HUES6 (cell line): ENCODE data around the gene SETDB2.

Experiments
- H3K27ac ChIP-seq: 2 replicates; pipeline ENCODE4 v1.7.0; 2013; ENCODE audit warnings: low read depth, mild to moderate bottlenecking, low read length, inconsistent platforms
- H3K27me3 ChIP-seq: 2 replicates; pipeline ENCODE4 v1.6.1; 2013; ENCODE audit warnings: low read length; ENCODE audit not compliant: control insufficient read depth, insufficient read depth
- H3K36me3 ChIP-seq: 2 replicates; pipeline ENCODE4 v1.6.1; 2013; ENCODE audit warnings: low read length; ENCODE audit not compliant: control insufficient read depth, insufficient read depth
- H3K4me1 ChIP-seq: 2 replicates; pipeline ENCODE4 v1.6.1; 2013; ENCODE audit warnings: low read length; ENCODE audit not compliant: control insufficient read depth, insufficient read depth
- H3K4me3 ChIP-seq: 2 replicates; pipeline ENCODE4 v1.5.1; 2013; ENCODE audit warnings: low read depth, low read length
- H3K9ac ChIP-seq: one replicate; pipeline ENCODE4 v1.6.1; 2013; ENCODE audit warnings: mild to moderate bottlenecking, low read length
- H3K9me3 ChIP-seq: 2 replicates; pipeline ENCODE4 v1.6.1; 2013; ENCODE audit warnings: low read depth, low read length; ENCODE audit not compliant: control insufficient read depth, insufficient read depth

SETDB2 gene

DNA sequence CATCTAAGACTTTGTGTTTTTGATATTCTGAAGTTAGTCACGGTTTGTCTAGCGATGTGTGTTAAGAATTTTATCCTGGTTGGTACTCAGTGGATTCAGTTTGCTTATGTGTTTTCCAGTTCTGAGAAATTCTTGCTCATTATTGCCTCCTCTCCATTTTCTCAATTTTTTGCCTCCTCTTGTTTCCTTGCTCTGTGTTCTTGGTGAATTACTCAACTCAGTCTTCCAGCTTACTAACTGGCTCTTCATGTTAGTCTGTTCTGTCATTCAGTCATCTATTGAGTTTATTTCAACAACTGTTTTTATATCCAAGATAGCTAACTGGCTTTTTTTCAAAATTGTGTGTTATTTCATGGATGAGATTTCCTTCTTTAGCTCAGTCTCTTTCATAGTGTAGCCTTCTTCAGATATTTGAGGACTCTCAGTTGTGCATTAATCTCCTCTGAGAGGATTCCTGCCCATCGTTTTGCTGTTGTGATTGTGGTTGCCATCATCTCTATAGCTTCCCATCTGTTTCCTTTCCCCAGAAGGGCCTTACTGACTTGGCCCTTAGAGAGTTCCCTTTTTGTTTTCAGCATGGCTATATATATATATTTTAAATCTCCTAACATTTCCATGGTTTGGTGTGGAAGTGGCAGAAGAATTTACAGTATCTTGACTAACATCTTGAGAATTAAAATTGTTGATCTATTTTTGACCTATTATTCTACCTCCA lies 6.2 kb downstream of the SETDB2 start:
- no peak overlapping the region for H3K4me3 ChIP-seq
- H3K27me3 ChIP-seq = no peaks in the 10 kb centered on the region
- no peaks in the 10 kb centered on the region for H3K36me3 ChIP-seq
- H3K9me3 ChIP-seq = no peaks in the 10 kb centered on the region
- no peak overlapping the region for H3K9ac ChIP-seq
- H3K27ac ChIP-seq = no peak overlapping the region
- H3K4me1 ChIP-seq = no peaks in the 10 kb centered on the region

DNA sequence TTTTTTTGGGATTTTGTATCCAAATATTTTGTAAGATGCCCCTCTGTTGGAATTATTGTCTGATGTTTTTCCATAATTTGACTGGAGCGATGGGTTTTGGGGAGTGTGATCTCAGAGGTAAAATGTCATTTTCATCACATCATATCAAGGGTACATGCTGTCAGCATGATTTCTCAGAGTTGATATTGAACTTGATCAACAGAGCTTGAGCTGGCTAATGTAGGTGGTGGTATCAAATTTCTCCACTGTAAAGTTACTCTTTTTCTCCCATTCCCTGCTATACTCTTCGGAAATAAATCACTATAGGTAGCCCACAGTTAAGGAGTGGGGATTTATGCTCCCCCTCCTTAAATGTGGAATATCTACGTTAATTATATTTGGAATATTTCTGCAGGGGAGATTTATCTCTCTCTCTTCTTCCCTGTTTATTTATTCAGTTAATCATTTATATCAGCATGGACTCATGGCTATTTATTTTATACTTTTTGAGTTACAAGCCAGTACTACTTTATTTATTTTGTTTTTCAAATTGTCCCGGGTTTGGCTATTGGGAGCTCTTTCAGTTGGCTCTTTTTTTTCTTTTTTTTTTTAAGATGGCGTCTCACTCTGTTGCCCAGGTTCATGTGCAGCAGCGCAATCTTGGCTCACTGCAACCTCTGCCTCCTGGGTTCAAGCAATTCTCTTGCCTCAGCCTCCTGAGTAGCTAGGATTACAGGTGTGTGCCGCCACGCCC lies 8.8 kb downstream of the SETDB2 start:
- H3K4me1 ChIP-seq = no peaks in the 10 kb centered on the region
- no peaks in the 10 kb centered on the region for H3K36me3 ChIP-seq
- H3K9me3 ChIP-seq = no peaks in the 10 kb centered on the region
- H3K4me3 ChIP-seq = no peak overlapping the region
- no peak overlapping the region for H3K27ac ChIP-seq
- no peaks in the 10 kb centered on the region for H3K27me3 ChIP-seq
- H3K9ac ChIP-seq = no peak overlapping the region

GRCh38 chr13:49453465-49453864 lies 9.4 kb downstream of the SETDB2 start:
- Histone ChIP-seq H3K36me3 (no peaks in the 10 kb centered on the region), H3K9me3 (no peaks in the 10 kb centered on the region), H3K27me3 (no peaks in the 10 kb centered on the region), H3K4me3 (no peak overlapping the region), H3K27ac (no peak overlapping the region), H3K4me1 (no peaks in the 10 kb centered on the region), H3K9ac (no peak overlapping the region)

DNA sequence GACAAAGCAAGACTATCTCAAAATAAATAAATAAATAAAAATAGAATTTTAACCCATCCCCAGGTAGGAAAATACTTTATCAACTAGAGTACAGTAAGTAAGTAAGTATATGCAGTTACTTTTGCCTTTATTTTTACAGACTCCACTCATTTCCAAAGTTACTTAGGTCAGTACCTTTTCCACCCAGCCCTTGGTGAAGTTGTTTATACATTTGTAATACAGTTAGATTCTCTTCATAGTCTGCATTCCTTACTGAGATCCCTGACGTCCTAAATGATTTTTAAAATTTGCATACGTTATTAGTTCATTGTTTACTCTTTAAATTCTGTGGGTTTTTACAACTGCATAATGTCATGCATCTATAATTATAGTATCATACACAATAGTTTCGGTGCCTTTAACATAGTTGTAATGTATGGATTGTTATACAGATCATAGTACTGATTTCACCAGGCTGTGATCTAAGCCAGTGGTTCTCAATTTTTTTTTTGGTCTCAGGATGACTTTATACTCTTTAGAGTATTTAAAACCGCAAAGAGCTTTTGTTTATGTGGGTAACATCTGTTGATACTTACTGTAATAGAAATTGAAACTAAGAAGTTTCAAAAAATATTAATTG lies 10.4 kb downstream of the SETDB2 start:
- Histone ChIP-seq H3K9ac (no peak overlapping the region), H3K36me3 (no peaks in the 10 kb centered on the region), H3K4me3 (no peak overlapping the region), H3K4me1 (no peaks in the 10 kb centered on the region), H3K9me3 (no peaks in the 10 kb centered on the region), H3K27ac (no peak overlapping the region), H3K27me3 (no peaks in the 10 kb centered on the region)

- Histone ChIP-seq H3K9me3 (no peaks in the 10 kb centered on the region), H3K36me3 (no peaks in the 10 kb centered on the region), H3K9ac (no peak overlapping the region), H3K27ac (no peak overlapping the region), H3K27me3 (no peaks in the 10 kb centered on the region), H3K4me3 (no peak overlapping the region), H3K4me1 (no peaks in the 10 kb centered on the region)
Measured at GRCh38 chr13:49455007-49455398, 10.9 kb downstream of the SETDB2 start.

DNA sequence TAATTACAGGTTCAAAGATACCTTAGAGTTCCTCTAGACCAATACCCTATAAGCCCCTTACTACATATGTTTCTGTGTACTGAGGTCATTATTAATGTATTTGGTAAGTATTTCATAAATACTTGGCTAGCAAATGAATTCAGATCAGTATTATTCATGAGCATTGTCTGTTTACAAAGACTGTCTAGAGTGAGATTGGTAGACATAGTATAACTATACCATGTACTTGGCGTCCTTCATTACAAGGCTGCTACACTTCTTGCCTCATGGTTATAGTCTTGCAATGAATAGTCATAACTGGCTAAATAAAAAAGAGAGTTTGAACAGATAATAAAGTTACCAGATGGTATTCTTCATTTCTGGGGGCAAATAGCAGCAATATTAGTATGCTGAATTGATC lies 12.1 kb downstream of the SETDB2 start:
- Histone ChIP-seq H3K9me3 (no peaks in the 10 kb centered on the region), H3K27ac (no peak overlapping the region), H3K27me3 (no peaks in the 10 kb centered on the region), H3K9ac (no peak overlapping the region), H3K36me3 (peaks cover 4% of the 10 kb centered on the region), H3K4me3 (no peak overlapping the region), H3K4me1 (no peaks in the 10 kb centered on the region)

DNA sequence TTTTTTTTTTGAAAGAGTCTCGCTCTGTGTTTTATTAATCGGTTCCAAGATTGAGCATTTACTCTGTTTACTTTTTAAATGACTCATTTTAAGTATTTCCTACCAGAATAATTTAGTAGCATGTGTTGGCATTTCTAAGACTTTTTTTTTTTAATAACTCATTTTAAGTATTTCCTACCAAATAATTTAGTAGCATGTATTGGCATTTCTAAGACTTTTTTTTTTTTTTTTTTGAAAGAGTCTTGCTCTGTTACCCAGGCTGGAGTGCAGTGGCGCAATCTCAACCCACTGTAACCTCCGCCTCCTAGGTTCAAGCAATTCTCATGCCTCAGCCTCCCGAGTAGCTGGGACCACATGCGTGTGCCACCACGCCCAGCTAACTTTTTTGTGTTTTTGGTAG lies 13.1 kb downstream of the SETDB2 start:
- H3K27me3 ChIP-seq = no peaks in the 10 kb centered on the region
- H3K4me1 ChIP-seq = no peaks in the 10 kb centered on the region
- no peak overlapping the region for H3K9ac ChIP-seq
- no peak overlapping the region for H3K4me3 ChIP-seq
- H3K36me3 ChIP-seq = peaks cover 15% of the 10 kb centered on the region
- peaks cover 7% of the 10 kb centered on the region; the same call in 1 of the 2 replicates for H3K9me3 ChIP-seq
- no peak overlapping the region for H3K27ac ChIP-seq

GRCh38 chr13:49459580-49459979 lies 15.5 kb downstream of the SETDB2 start:
- Histone ChIP-seq H3K9ac (no peak overlapping the region), H3K36me3 (peaks cover 35% of the 10 kb centered on the region), H3K27ac (no peak overlapping the region), H3K27me3 (no peaks in the 10 kb centered on the region), H3K4me1 (no peaks in the 10 kb centered on the region), H3K4me3 (no peak overlapping the region), H3K9me3 (peaks cover 24% of the 10 kb centered on the region)

- H3K27ac ChIP-seq = no peak overlapping the region
- no peak overlapping the region for H3K4me3 ChIP-seq
- H3K9ac ChIP-seq = no peak overlapping the region
- no peaks in the 10 kb centered on the region for H3K27me3 ChIP-seq
- H3K36me3 ChIP-seq = peaks cover 35% of the 10 kb centered on the region
- no peaks in the 10 kb centered on the region for H3K4me1 ChIP-seq
- peaks cover 24% of the 10 kb centered on the region for H3K9me3 ChIP-seq
Measured at GRCh38 chr13:49464085-49464484, 20.0 kb downstream of the SETDB2 start.

- peaks cover 24% of the 10 kb centered on the region for H3K9me3 ChIP-seq
- no peak overlapping the region for H3K4me3 ChIP-seq
- no peaks in the 10 kb centered on the region for H3K27me3 ChIP-seq
- H3K27ac ChIP-seq = no peak overlapping the region
- H3K4me1 ChIP-seq = no peaks in the 10 kb centered on the region; the same call in 1 of the 2 replicates
- peaks cover 35% of the 10 kb centered on the region for H3K36me3 ChIP-seq
- no peak overlapping the region for H3K9ac ChIP-seq
Measured at GRCh38 chr13:49464621-49465325, 20.7 kb downstream of the SETDB2 start.
